Measurements from ENCODE around the gene JUNB. TPM values are rescaled to one million over a fixed set of nuclear protein-coding genes. Genes with fewer than 3 reads are reported as not detected.

Gene JUNB
- total RNA-seq, 1 experiment from 2014 or later, result 6.6 TPM

GRCh38 chr19:12791345-12792050 is at the start of gene JUNB (continued):
- no peak for TF ChIP-seq ZNF532 (CRISPR knock-in tag; IDR thresholded peaks at IDR 0.05; ENCODE audit: borderline replicate concordance)
- 0 out of 2 replicates have a peak, but pooled peaks have one; percentile 27 for TF ChIP-seq ZNF281 (CRISPR knock-in tag; IDR thresholded peaks at IDR 0.05)
- TF ChIP-seq FOXP1 (CRISPR knock-in tag; IDR thresholded peaks at IDR 0.05; ENCODE audit: borderline replicate concordance), result 0 out of 2 replicates have a peak, but pooled peaks have one; percentile 26
- 0 out of 2 replicates have a peak, but pooled peaks have one; percentile 30 for TF ChIP-seq E2F5 (CRISPR knock-in tag; IDR thresholded peaks at IDR 0.05)
- TF ChIP-seq, protein P1, sequence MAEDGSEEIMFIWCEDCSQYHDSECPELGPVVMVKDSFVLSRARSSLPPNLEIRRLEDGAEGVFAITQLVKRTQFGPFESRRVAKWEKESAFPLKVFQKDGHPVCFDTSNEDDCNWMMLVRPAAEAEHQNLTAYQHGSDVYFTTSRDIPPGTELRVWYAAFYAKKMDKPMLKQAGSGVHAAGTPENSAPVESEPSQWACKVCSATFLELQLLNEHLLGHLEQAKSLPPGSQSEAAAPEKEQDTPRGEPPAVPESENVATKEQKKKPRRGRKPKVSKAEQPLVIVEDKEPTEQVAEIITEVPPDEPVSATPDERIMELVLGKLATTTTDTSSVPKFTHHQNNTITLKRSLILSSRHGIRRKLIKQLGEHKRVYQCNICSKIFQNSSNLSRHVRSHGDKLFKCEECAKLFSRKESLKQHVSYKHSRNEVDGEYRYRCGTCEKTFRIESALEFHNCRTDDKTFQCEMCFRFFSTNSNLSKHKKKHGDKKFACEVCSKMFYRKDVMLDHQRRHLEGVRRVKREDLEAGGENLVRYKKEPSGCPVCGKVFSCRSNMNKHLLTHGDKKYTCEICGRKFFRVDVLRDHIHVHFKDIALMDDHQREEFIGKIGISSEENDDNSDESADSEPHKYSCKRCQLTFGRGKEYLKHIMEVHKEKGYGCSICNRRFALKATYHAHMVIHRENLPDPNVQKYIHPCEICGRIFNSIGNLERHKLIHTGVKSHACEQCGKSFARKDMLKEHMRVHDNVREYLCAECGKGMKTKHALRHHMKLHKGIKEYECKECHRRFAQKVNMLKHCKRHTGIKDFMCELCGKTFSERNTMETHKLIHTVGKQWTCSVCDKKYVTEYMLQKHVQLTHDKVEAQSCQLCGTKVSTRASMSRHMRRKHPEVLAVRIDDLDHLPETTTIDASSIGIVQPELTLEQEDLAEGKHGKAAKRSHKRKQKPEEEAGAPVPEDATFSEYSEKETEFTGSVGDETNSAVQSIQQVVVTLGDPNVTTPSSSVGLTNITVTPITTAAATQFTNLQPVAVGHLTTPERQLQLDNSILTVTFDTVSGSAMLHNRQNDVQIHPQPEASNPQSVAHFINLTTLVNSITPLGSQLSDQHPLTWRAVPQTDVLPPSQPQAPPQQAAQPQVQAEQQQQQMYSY (CRISPR knock-in tag; IDR thresholded peaks at IDR 0.05), result no peak
- peak; percentile 91 for TF ChIP-seq MAX (CRISPR knock-in tag; IDR thresholded peaks at IDR 0.05)
- TF ChIP-seq HMGXB4 (CRISPR knock-in tag; IDR thresholded peaks at IDR 0.05), result 0 out of 2 replicates have a peak, but pooled peaks have one; percentile 44
- peak; percentile 75; the same call in 1 of the 2 replicates for TF ChIP-seq ELF4 (CRISPR knock-in tag; IDR thresholded peaks at IDR 0.05; ENCODE audit: low read depth)
- TF ChIP-seq ZNF671 (CRISPR knock-in tag; IDR thresholded peaks at IDR 0.05), result no peak
- TF ChIP-seq TEAD1 (CRISPR knock-in tag; IDR thresholded peaks at IDR 0.05), result 0 out of 2 replicates have a peak, but pooled peaks have one; percentile 56
- TF ChIP-seq, protein P2, sequence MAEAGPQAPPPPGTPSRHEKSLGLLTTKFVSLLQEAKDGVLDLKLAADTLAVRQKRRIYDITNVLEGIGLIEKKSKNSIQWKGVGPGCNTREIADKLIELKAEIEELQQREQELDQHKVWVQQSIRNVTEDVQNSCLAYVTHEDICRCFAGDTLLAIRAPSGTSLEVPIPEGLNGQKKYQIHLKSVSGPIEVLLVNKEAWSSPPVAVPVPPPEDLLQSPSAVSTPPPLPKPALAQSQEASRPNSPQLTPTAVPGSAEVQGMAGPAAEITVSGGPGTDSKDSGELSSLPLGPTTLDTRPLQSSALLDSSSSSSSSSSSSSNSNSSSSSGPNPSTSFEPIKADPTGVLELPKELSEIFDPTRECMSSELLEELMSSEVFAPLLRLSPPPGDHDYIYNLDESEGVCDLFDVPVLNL (CRISPR knock-in tag; IDR thresholded peaks at IDR 0.05; ENCODE audit: borderline replicate concordance, low read depth), result 0 out of 2 replicates have a peak, but pooled peaks have one; percentile 56
- TF ChIP-seq HMGA2 (CRISPR knock-in tag; IDR thresholded peaks at IDR 0.05), result no peak
- TF ChIP-seq TP53 (CRISPR knock-in tag; IDR thresholded peaks at IDR 0.05), result no peak; the same call in 1 of the 2 replicates
- no peak for TF ChIP-seq ZNF423 (CRISPR knock-in tag; IDR thresholded peaks at IDR 0.05)
- peak; percentile 95; the same call in 1 of the 2 replicates for TF ChIP-seq FOXK1 (CRISPR knock-in tag; IDR thresholded peaks at IDR 0.05)
- TF ChIP-seq ZNF416 (CRISPR knock-in tag; IDR thresholded peaks at IDR 0.05), result no peak
- no peak for TF ChIP-seq ZNF317 (CRISPR knock-in tag; IDR thresholded peaks at IDR 0.05; ENCODE audit: borderline replicate concordance, low read depth)
- no peak for TF ChIP-seq NR1H2 (CRISPR knock-in tag; IDR thresholded peaks at IDR 0.05)
- no peak for TF ChIP-seq ZNF138 (CRISPR knock-in tag; conservative IDR thresholded peaks at IDR 0.05)

Data from WTC11 (cell line).